ENCODE measurements around the gene RNASE12.

DNA sequence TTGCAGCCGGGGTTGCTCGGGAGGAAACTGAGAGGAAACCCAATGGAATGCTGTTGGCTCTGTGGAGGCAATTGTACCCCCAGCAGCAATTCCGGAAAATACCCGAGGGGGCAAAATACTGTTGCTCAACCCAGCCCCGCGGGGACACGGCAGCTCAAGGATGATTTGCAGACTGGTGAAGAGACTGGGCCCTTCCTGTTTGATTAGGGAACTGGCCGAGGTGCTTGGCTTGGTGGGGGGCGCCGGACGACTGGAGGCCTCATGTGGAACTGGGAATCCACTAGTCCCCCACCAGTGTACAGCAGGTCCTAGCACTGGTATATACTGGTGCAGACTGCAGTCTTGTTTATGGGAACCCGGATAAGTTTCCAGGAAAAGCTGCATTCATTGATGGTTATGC, 10.3 kb upstream of the RNASE12 start:
- TF ChIP-seq ZNF274 (IDR thresholded peaks at IDR 0.05; ENCODE audit: low read depth, low read length) (no peak), YY1 (IDR thresholded peaks at IDR 0.05; ENCODE audit: insufficient read depth, insufficient read length) (no peak)
